ENCODE measurements around the gene TSPAN18. TPM values are rescaled to one million over a fixed set of nuclear protein-coding genes. Genes with fewer than 3 reads are reported as not detected.

The TSPAN18 gene
- total and polyA plus RNA-seq, 2 of the 4 experiments (the other 2 are of a cell fraction), result 0.36 to 1.1 TPM

- intact Hi-C loops (cut with micrococcal nuclease) (no loop called here), dilution Hi-C loops (cut with HindIII; ENCODE audit: low sequenced_read_pairs, unreplicated experiment) (no loop called here), in situ Hi-C loops (cut with MboI; ENCODE audit: low sequenced_read_pairs) (no loop called here)
- H3K4ac ChIP-seq (ENCODE audit: low read depth, low read length), result no peak overlapping the region
- H4K5ac ChIP-seq (ENCODE audit: low read depth, low read length), result no peak overlapping the region; the same call in 1 of the 2 replicates
- WGBS, 2 experiments (ENCODE audit: extremely low coverage in 2 of 2, insufficient read length in 1 of 2), result no CpG with 5 or more reads among the region's 8 CpGs
- H3K27ac ChIP-seq (ENCODE audit: insufficient read depth, low read length), result no peak overlapping the region
- ChIA-PET CTCF (no interaction called here), POLR2A (ENCODE audit: unreplicated experiment) (no interaction called here)
- no peaks in the 10 kb centered on the region for H3K36me3 ChIP-seq (ENCODE audit: control insufficient read depth, insufficient read depth, low read length)
- no peak overlapping the region for H2BK5ac ChIP-seq (ENCODE audit: low read depth, low read length, poor library complexity, severe bottlenecking)
- no peak overlapping the region for H2BK20ac ChIP-seq (ENCODE audit: low read depth, low read length)
- no peaks in the 10 kb centered on the region for H3K79me1 ChIP-seq (ENCODE audit: low read depth in 1 of 2, low read length in 2 of 2)
- no peak overlapping the region for H4K8ac ChIP-seq (ENCODE audit: low read depth in 2 of 2, low read length in 2 of 2)
- no peak overlapping the region for H3K56ac ChIP-seq (ENCODE audit: extremely low read depth, insufficient read depth, low read length)
- no peak overlapping the region for H3K4me3 ChIP-seq (ENCODE audit: insufficient read depth, low read depth, low read length)
- H3K18ac ChIP-seq (ENCODE audit: low read depth, low read length), result no peak overlapping the region
- H4K20me1 ChIP-seq (ENCODE audit: insufficient read depth, low read length), result no peaks in the 10 kb centered on the region
- BruUV-seq (replicated peaks), result no TSS peak
- no peak for TF ChIP-seq CTCF (conservative IDR thresholded peaks at IDR 0.05; ENCODE audit: low read depth, low read length)
- no peak overlapping the region for H2AK9ac ChIP-seq (replicated peaks; ENCODE audit: low read depth, low read length, poor library complexity)
- no peak overlapping the region for H3K4me2 ChIP-seq (ENCODE audit: low read depth, low read length)
- H2BK15ac ChIP-seq (ENCODE audit: low read depth, low read length), result no peak overlapping the region
- no peak for DNase-seq
- H3K4me1 ChIP-seq (ENCODE audit: control insufficient read depth, insufficient read depth, low read length), result peaks cover 4% of the 10 kb centered on the region; the same call in 1 of the 2 replicates
- H3K9ac ChIP-seq (ENCODE audit: low read depth, low read length), result no peak overlapping the region
- H2BK120ac ChIP-seq (ENCODE audit: low read depth, low read length), result no peak overlapping the region
- H3K27me3 ChIP-seq (ENCODE audit: control insufficient read depth, insufficient read depth, low read length), result peaks cover 19% of the 10 kb centered on the region
- H3K23ac ChIP-seq (ENCODE audit: low read depth, low read length), result no peak overlapping the region
- no peak overlapping the region for H4K91ac ChIP-seq (ENCODE audit: insufficient read depth, low read depth, low read length)
- H2AFZ ChIP-seq (replicated peaks; ENCODE audit: low read length, poor library complexity), result no peak overlapping the region
- ATAC-seq (ENCODE audit: low read depth), result no peak
- H3K9me3 ChIP-seq (ENCODE audit: control insufficient read depth, insufficient read depth, low read length), result no peaks in the 10 kb centered on the region
- H3K14ac ChIP-seq (replicated peaks; ENCODE audit: low read depth, low read length), result no peak overlapping the region
- no peaks in the 10 kb centered on the region for H3K9me1 ChIP-seq (ENCODE audit: insufficient read depth, low read length)
- H2AK5ac ChIP-seq (ENCODE audit: low read depth, low read length), result no peak overlapping the region
Measured at GRCh38 chr11:44784436-44784760, 57.6 kb downstream of the TSPAN18 start.

All from IMR-90 (cell line).